ENCODE measurements around the gene TMF1.

The TMF1 gene

DNA sequence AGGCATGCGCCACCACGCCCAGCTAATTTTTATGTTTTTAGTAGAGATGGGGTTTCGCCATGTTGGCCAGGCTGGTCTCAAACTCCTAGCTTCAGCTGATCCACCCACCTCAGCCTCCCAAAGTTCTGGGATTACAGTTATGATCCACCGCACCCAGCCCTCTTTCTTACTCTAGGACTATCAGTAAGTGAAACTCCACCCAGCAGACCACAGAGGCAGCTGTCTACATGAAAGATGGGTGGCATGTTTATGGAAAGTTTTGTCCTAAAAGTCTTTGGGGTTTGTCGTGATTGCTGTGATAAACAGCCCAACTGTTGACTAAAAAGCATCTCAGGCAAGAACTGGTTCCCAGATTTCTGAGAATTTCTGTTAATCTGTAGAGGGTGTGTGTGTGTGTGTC lies 43.5 kb upstream of the TMF1 start:
- TF ChIP-seq, protein P1, sequence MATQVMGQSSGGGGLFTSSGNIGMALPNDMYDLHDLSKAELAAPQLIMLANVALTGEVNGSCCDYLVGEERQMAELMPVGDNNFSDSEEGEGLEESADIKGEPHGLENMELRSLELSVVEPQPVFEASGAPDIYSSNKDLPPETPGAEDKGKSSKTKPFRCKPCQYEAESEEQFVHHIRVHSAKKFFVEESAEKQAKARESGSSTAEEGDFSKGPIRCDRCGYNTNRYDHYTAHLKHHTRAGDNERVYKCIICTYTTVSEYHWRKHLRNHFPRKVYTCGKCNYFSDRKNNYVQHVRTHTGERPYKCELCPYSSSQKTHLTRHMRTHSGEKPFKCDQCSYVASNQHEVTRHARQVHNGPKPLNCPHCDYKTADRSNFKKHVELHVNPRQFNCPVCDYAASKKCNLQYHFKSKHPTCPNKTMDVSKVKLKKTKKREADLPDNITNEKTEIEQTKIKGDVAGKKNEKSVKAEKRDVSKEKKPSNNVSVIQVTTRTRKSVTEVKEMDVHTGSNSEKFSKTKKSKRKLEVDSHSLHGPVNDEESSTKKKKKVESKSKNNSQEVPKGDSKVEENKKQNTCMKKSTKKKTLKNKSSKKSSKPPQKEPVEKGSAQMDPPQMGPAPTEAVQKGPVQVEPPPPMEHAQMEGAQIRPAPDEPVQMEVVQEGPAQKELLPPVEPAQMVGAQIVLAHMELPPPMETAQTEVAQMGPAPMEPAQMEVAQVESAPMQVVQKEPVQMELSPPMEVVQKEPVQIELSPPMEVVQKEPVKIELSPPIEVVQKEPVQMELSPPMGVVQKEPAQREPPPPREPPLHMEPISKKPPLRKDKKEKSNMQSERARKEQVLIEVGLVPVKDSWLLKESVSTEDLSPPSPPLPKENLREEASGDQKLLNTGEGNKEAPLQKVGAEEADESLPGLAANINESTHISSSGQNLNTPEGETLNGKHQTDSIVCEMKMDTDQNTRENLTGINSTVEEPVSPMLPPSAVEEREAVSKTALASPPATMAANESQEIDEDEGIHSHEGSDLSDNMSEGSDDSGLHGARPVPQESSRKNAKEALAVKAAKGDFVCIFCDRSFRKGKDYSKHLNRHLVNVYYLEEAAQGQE (IDR thresholded peaks at IDR 0.05; ENCODE audit: insufficient read depth in 1 of 2, low read depth in 2 of 2, low read length in 2 of 2): no peak
- no peak for TF ChIP-seq FOXP2 (optimal IDR thresholded peaks at IDR 0.05; ENCODE audit: borderline replicate concordance, extremely low read depth, extremely low read length, insufficient read depth)
- no peak for TF ChIP-seq TAF1 (IDR thresholded peaks at IDR 0.05; ENCODE audit: borderline replicate concordance, insufficient read depth, low read length)
- TF ChIP-seq POLR2AphosphoS5 (IDR thresholded peaks at IDR 0.05; ENCODE audit: low read depth, low read length): no peak
- TF ChIP-seq SIN3A (IDR thresholded peaks at IDR 0.05; ENCODE audit: borderline replicate concordance, insufficient read depth, low read length): no peak

DNA sequence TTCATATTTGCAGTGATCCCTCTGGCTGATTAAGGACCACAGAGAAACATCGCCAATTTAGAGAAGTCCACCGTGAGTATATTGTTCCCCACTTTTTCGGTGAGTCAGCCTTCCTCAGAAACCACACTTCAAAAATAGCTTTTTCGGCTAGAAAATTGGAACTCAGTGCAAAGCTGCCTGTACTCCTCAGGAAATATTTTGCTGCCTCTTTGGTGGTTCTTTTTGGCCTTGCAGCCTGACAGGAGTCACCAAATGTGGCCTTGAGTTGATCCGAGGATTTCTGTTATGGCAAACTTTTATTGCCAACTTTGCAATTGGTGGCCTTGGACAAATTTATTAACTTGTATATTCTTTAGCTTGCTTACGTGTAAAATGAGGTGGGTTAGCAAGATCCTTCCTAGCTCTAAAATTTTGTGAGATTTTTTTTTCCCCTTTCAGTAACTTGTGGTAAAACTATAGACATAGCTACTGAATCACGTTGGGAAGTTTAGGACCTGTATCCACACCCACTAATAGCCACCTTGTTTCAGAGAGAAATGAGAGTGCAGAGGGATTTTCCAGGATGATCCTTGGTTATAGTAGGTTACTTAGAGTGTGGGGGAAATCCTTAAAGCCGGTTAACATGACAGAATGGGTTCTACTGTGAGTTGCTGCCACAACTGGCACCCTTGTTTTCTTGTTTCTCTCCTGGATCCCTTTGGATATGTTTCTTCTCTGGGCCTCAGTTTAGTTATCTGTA lies 42.5 kb upstream of the TMF1 start:
- TF ChIP-seq FOXP2 (optimal IDR thresholded peaks at IDR 0.05; ENCODE audit: borderline replicate concordance, extremely low read depth, extremely low read length, insufficient read depth): no peak
- TF ChIP-seq, protein P1 (IDR thresholded peaks at IDR 0.05; ENCODE audit: insufficient read depth in 1 of 2, low read depth in 2 of 2, low read length in 2 of 2): no peak
- TF ChIP-seq POLR2AphosphoS5 (IDR thresholded peaks at IDR 0.05; ENCODE audit: low read depth, low read length): no peak
- TF ChIP-seq TAF1 (IDR thresholded peaks at IDR 0.05; ENCODE audit: borderline replicate concordance, insufficient read depth, low read length): no peak

DNA sequence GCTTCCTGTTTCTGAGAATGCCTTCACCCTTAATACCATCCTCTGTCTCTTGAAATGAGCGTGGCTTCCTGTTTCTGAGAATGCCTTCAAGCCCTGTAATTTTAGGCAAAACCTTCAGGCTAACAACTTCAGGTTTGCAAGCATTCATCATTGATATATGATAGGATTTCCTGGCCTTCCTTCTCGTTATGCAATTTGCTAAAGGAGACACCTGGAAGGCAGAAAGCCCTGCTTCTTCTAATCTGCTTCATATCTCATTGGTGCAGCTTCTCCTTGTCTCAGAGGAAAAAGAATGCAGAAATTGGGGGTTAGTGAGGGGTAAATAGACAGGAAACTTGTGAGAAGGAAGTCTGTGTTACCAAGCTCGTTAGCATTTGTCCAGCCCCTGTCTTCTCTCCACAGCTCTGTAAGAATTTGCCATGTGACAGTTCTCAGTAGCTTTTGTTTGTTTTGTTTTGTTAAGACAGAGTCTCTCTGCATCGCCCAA lies 39.9 kb upstream of the TMF1 start:
- TF ChIP-seq SIN3A (IDR thresholded peaks at IDR 0.05; ENCODE audit: borderline replicate concordance, insufficient read depth, low read length) (no peak), POLR2AphosphoS5 (IDR thresholded peaks at IDR 0.05; ENCODE audit: low read depth, low read length) (no peak), FOXP2 (optimal IDR thresholded peaks at IDR 0.05; ENCODE audit: borderline replicate concordance, extremely low read depth, extremely low read length, insufficient read depth) (no peak), TAF1 (IDR thresholded peaks at IDR 0.05; ENCODE audit: borderline replicate concordance, insufficient read depth, low read length) (no peak)
- TF ChIP-seq, protein P1 (IDR thresholded peaks at IDR 0.05; ENCODE audit: insufficient read depth in 1 of 2, low read depth in 2 of 2, low read length in 2 of 2): no peak

DNA sequence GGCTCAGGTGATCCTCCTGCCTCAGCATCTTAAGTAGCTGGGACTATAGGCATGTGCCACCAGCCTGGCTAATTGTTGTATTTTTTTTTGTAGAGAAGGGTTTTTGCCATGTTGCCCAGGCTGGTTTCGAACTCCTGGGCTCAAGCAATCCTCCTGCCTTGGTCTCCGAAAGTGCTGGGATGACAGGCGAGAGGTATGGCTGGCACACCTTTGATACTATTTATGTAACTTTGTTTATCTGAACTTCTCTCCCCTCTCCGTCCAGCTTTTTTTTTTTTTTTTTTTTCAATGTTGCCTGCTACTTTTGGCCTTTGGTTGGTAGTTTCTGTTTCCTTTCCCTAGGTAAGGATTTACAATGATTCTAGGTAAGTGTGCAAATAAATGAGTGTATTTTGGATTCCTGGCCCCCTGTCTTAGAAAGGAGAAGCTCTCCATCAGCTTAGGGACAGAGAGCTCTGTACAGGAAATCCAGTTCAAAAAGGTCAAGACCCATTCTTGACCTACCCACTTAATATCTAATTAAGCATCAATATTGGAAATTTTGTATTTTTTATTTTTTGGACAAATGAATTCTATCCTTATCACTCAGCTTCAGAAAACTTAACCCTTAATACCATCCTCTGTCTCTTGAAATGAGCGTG lies 39.4 kb upstream of the TMF1 start:
- TF ChIP-seq TAF1 (IDR thresholded peaks at IDR 0.05; ENCODE audit: borderline replicate concordance, insufficient read depth, low read length): no peak
- TF ChIP-seq SIN3A (IDR thresholded peaks at IDR 0.05; ENCODE audit: borderline replicate concordance, insufficient read depth, low read length): no peak
- no peak for TF ChIP-seq POLR2AphosphoS5 (IDR thresholded peaks at IDR 0.05; ENCODE audit: low read depth, low read length)
- no peak for TF ChIP-seq FOXP2 (optimal IDR thresholded peaks at IDR 0.05; ENCODE audit: borderline replicate concordance, extremely low read depth, extremely low read length, insufficient read depth)
- TF ChIP-seq, protein P1 (IDR thresholded peaks at IDR 0.05; ENCODE audit: insufficient read depth in 1 of 2, low read depth in 2 of 2, low read length in 2 of 2): no peak
